HG03064 (cell line): ENCODE data around the gene MAD1L1.

Source experiments
- ATAC-seq: cut with Tn5 transposase; IDR thresholded peaks from one replicate; pipeline ENCODE4 v1.9.1; 2021; ENCODE audit warnings: low read depth; ENCODE audit not compliant: unreplicated experiment

The MAD1L1 gene

DNA sequence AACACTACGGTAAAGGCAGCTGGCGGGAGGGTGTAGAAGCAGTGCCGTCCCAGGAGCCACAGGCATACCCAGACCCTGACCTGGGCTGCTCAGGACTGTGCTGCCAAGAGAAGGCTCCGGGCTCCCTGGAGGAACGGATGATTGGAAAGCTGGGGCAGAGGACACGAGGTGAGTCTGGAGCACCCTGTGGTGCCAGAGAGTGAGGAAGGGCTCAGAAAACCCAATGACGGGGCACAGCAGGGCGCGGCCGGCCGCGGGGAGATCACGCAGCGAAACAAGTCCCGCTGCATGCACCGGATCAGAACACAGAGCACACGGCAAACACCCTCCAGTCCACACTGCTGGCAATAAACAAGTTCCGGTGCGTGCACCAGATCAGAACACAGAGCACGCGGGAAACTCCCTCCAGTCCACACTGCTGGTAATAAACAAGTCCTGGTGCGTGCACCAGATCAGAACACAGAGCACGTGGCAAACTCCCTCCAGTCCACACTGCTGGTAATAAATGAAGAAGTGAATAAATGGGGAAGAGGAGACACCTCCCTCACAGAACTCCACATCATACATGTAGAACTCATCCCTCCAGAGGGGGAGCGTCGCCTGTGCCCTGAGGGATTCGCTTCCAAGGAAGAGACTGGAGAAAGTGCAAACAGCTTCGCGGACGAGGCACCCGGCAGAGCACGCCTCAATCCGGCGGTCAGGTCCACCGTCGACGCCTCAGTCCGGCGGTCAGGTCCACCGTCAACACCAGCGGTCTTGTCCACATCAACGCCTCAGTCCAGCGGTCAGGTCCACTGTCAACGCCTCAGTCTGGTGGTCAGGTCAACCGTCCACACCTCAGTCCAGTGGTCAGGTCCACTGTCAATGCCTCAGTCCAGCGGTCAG, 265.0 kb downstream of the MAD1L1 start:
- no peak for ATAC-seq

DNA sequence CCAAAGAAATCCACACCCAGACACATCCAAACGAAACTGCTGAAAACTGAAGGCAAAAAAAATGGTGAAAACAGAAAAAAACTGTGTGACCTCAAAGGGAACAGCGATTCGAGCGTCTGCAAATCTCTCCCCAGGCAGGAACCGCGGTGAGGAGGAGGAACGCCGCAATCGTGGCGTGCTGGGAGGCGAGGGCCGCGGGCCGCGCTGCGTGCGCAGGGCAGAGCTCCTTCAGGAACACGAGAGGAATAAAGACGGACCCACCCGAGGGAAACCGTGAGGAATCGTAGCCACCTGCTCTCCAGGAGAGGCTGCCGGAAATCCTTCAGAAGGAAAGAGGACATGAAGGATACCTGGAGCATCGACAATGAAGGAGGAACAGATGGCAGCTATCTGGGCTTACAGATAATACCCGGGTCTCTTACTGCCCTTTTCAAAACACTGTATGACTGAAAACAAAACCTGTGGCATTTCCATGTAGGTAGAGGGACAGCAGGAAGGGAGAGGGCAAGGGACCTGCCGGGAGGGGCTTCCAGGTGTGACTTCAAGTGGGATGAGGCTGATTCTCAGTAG, 266.0 kb downstream of the MAD1L1 start:
- ATAC-seq = no peak

DNA sequence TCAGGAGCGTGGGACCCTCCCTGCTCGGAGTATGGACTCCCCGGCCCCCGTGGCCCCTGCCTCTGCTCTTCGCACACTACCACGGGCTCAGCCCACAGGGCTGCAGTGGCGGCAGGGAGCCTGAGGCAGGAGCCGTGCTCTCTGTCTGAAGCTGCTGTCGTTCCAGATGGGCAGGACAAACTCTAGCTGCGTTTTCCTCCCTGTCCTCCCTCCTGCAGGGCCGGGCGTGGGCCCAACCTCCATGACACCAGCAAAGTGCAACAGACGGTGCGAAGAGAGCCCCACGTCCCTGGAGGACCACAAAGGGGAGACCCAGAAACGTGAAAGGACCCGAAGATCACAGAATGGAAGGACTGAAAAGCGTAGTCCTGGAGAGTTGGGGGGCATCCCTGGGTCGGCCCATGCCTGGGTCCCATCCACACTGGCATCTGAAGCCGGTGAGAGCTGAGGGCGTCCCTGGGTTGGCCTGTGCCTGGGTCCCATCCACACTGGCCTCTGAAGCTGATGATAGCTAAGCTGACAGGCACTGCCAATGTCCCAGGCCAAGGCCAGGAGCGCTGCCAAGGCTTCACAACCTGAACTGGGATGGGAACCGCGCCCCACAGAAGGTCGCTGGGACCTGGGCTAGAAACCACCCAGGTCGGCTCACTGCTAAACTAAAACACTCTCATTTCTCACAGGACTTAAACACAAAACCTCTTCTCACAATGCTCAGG, 267.0 kb downstream of the MAD1L1 start:
- no peak for ATAC-seq

DNA sequence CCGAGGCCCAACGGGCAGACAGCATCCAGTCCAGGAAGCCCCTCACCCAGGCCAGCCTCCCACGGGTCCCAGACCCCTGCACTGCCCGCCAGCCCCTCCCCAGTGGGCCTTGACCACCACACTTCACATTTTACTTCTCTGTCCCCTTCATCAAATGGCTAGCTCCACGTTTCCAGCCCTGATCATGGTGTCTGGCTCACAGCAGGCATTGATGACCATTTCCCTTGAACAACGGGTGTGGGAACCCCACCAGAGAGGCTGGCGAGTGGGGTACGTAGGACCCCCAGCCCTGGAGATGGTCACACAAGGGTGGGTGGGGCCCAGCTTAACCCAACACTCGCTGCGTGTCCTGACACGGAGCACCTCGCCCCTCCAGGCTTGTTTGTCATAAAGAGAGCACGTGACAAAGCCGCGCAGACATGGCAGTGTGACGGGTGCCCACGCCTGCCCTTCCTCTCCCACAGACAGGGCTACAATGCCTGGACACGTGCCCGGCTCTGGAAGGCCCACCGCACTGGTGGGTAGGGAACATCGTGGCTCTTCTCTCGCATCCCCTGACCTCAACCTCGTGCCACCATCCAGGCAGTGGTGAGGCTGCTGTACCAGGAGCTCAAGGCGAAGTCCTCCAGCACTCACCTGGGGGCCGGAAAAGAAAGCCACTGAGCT, 267.7 kb downstream of the MAD1L1 start:
- no peak for ATAC-seq

DNA sequence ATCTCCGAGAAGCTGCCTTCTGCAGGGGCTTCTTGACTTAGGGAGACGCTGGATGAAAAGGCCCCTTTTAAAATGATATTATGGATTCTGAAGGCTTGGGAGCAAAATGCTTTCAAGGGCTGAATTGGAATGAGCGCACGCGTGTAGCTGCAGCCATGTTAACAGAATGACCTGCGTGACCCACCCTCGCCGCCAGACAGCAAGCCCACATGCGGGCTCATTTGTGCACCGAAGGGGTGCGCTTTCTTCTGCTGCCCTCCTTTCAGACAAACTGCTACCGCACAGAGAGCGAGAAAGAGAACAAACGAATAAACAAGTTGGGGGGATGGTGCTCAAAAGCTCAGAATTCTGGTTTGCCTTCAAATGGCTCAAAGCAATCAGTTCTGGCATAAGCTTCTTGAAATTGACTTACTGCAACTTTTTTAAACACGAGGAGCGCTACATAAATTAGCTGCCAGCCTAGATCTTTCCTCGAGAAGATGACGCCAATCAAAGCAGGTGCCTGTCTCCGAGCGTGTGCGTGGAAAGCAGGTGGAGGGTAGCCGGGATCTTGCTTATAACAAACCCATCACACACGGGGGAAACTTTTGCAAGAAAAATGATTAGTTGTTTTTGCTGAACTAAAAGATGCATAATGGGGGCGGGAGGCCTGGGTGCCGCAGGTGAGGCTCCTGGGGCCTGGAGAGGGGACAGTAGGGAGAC, 268.4 kb downstream of the MAD1L1 start:
- no peak for ATAC-seq

DNA sequence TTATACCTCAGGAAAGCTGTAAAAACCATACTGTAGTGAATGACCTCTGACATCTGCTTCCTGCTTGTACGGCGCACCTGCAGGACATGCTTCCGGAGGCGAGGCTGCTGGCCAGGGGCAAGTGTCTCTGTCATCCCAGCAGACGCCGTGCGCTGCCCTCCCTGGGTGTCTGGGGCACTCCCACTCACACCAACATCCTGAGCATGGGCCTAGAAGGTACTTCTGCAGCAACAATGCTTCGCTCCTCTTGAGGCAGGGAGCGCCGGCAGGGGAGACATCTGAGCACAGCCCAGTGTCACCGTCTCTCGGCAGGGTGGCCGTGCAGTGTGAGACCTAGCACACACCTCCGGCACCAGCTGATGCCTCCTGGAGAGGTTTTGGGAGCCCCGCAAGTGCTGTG, 269.2 kb downstream of the MAD1L1 start:
- no peak for ATAC-seq

DNA sequence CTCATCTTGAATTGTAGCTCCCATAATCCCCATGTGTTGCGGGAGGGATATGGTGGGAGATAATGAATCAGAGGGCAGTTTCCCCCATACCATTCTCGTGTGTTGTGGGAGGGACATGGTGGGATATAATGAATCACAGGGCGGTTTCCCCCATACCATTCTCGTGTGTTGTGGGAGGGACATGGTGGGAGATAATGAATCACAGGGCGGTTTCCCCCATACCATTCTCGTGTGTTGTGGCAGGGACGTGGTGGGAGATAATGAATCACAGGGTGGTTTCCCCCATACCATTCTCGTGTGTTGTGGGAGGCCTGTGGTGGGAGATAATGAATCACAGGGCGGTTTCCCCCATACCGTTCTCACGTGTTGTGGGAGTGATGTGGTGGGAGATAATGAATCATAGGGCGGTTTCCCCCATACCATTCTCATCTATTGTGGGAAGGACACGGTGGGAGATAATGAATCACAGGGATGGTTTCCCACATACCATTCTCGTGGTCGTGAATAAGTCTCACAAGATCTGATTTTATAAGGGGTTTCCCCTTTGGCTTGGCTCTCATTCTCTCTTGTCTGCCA, 271.0 kb downstream of the MAD1L1 start:
- ATAC-seq = no peak

DNA sequence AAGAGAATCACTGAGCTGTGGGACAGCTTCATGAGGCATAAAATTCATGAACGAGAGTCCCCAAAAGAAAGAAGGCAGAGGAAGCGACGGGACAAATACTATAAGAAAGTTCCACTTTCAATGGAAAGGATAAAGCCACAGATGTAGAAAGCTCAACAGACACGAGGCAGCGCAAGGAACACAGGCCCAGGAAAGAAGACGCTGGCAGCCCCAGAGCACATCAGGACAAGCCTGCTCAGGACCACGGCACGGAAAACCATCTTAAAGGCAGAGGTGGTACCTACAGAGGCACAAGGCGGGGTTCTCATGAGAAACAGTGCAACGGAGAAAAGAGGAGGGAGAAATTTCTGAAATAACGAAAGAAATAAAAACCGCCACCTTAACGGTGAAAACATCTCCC, 273.4 kb downstream of the MAD1L1 start:
- no peak for ATAC-seq

DNA sequence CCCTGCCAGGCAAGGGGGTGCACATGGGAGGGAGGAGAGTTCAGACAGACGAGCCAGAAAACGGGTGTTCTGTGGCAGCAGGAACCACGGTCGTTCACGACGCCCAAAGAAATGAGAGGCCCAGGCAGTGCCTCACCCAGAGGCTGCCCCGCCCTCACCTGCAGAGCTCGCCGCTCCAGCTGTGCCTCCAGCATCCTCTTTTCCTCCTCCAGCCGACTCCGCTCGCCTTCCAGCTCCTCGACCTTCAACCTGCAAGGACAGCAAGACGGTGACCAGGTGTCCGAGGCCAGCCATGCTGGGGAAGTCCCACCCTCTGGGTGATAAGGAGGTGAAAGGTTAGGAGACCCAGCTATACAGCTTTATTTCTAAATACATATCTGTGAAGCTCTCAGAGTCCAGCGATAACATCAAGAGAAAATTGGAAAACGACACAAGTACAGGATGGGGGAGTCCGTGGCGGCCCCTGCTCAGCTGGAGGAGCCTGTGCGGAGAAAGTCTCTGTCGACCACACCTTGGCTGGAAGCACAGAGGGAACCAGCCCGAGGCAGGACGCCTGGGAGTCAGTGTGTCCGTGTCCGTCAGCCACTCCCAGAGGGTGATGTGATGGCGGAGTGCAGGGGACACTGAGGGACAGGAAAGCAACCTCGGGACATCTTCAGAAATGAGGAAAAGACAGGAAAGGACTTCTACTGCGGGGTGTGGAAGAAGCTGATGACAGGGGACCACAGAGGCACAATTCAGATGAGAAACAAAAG, 275.1 kb downstream of the MAD1L1 start:
- ATAC-seq = no peak

DNA sequence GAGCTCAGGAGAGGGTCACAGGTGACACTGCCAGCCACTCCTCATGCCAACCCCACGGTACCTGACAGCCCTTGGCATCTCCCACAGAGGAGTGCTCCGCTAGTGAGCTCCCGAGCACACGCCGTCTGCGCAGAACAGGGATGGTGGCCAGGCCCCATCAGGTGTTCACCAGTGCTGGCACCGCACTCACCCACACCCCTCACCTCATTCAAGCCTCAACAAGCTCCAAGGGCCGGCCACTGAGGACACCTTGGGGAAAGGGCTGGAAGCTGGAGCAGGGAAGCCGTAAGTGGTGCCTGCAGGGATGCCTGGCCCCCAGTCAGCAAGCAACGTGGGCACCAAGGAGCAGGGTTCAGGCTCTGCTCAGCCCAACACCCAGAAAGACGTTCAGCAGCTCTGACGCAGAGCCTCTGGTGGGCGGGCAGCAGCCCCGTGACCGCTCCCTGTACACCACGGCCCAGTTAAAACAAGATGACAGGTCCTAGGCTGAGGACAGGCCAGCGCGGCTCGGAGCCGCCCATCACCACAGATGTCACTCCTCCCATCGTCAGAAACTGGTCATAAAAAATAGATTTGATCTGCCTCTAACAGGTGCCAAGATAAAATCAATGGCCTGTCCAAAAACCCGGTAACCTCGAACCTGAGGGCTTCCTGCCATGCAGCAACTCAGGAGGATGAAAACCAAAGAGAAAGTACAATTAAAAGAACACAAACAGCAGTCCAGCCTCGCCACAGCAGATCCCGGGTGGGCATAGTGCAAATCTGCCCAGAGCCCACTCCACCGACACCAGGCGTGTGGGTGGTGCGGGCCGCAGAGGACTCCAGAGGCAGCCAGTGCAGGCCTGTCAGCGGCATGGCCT, 275.9 kb downstream of the MAD1L1 start:
- no peak for ATAC-seq

DNA sequence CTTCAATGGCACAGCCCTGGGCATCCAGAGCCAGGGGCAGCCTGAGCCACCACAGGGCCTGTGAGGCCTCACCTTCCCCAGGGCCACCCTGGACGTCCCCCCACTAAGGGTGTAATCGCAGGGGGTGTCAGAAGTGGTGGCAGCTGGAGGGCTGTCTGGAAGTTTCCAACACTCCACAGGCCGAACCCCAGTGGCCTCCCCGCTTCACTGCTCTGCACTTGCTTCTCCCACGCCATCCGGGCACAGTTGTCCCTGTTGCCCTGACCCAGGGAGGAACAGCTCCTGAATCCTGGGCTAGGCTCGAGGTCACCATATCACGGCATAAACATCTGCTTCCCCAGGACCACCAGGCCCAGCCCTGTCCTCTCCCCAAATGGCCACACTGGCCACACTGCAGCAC, 276.6 kb downstream of the MAD1L1 start:
- no peak for ATAC-seq

DNA sequence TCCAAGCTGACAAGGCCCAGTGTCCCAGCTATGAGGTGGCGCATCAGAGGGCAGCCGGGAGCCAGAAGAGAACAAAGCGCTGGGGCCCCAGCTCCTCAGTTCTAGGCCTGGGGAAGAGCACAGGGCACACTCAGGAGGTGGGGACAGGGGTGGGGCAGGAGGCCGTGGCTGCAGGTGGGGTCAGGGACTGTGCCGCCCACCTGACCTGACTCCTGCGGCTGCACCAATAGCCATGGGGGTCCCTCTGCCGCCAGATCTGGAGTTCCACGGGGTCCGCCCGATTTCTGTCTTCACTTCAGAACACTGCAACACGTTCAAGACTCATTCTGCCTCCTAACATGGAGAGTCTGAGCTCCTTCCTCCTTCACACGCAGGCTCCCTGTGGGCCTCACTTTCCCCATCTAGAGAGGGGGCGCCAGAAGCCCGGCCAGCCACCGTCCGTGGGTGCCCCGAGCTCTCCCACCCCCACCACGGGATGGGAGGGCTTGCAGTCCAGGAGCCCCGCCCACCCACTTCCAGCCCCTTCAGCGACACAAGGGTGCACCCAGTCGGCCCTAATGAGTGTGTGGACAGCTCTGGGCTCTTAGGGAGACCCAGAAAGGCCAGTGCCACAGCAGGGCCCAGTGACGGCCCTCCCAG, 278.3 kb downstream of the MAD1L1 start:
- no peak for ATAC-seq

DNA sequence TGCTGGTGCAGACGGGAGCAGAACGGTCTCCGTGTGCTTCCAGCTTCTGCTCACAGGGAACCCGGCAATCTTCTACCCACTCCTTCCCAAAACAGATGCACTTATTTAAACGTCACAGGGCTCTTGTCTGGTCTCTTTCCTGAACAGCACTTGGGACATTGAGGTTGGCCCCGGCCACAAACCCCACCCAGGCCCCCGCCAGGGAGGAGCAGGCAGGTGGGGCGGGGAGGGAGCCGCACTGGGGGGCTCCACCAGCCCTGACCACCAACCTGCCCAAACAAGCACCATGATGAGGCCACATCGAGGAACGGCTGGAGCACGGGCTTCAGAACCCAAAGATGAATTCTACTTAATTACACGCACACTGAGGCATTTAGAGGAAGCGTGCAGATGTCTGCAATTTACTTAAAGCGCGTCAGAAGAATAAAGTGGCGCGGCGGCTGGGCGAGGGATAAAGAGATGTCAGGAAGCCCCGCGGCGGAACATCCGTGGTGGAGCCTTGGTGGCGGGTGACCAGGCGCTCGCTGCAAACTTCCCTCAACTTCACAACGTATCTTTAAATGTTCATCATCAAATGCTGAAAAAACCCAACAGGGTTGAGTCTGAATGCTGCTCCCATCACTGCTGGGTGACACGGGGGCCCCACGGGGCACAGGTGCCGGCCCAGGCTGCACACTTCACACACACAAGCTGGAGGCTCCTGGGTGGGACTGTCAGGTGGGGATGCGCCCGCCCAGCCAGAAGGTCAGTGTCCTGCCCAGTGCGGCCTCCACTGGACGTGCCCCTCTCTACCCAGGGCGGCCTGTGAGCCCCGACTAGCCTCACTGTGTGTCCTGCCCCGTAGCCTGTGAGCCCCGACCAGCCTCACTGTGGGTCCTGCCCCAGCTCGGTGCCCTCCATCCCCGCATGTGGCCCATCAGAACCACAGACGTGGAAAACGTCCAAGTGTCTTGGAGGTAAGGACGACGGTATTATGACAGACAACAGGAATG, 279.2 kb downstream of the MAD1L1 start:
- no peak for ATAC-seq

DNA sequence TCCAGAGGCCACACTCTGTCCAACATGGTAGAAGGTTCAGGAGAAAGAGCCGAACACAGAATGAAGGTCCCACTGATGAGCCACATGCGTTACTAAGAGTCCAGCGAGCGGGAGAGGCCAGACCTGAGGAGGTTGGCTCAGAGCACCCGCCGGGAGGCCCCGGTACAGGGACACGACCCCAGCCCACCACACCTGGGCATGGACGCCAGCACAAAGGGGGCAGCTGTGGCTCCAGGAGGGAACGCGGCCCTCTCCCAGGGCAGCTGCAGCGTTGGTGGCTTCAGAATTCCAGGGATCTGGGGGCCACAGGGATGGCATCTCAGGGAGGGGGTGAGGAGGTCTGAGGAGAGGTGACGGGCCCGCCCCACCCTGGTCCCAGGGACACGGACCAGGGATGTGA, 280.0 kb downstream of the MAD1L1 start:
- no peak for ATAC-seq

DNA sequence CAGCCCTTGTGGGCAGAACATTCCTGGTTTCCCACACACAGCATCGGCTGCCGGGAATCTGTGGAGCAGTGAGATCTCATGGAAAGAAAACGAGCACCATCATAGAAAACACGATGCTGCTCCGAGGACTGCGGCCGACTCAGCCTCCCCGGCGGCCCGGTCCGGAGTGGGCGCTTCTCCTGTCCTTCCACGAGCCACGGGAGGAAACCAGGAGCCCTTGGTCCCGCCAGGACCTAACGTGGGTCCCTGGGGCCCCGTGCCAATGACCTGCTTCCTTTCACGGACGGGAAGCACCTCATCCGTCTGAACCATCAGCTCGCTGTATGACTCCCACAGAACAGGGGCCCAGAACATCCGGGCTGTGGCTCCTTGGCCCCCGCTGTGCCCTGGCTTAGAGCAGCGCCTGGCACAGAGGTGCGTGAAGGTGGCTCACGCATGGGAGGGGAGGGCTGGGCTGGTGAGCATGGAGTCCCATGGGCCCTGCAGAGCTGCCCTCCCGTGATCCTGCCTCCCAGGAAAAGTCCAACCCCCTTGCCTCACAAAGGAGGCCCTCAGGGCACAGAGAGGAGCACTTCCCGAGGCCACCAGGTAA, 280.5 kb downstream of the MAD1L1 start:
- ATAC-seq = no peak

DNA sequence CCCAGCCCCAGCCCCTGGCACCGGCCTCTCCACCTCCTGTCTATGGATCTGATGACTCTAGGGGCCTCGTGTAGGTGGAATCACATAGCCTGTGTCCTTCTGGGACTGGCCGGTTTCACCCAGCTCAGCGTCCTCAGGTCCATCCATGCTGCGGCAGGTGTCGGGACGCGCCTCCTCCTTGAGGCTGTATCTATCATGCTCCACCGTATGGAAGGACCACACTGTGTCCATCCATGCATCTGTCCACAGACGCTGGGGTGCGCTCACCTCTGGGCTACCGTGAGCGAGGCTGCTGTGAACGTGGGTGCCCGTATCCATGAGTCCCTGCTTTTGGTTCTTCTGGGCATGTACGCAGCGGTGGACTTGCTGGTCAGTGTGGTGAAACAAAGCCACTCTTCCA, 281.1 kb downstream of the MAD1L1 start:
- ATAC-seq = no peak

DNA sequence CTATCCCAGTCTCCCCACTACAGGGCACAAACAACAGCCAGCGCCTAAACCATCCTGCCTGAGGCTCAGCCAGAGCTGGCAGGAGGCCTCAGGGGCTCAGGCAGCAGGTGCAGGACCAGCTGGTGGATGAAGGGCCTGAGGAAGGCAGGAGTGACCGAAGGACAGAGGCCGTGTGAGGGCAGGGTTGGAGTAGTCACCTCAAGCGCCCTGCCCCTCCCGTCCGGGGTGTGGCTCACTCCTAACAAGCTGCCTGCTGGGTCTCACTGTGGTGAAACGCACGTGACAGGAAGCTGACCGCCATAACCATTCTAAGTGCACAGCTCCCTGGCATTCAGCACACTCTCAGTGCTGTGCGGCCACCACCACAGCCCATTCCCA, 281.6 kb downstream of the MAD1L1 start:
- ATAC-seq = no peak
